Mucosa of rectum (tissue), 2 donors: ENCODE data around the gene U2AF1L4.

Source experiments
- H3K27ac ChIP-seq, 2 donors: one replicate each; pipeline ENCODE4 v1.7.0; 2013; ENCODE audit warnings: inconsistent platforms in 2 of 2, low read depth in 2 of 2, low read length in 2 of 2
- H3K27me3 ChIP-seq, 2 donors: one replicate each; pipeline ENCODE4 v1.7.0; 2013; ENCODE audit warnings: low read length in 2 of 2; ENCODE audit not compliant: control insufficient read depth in 2 of 2, insufficient read depth in 2 of 2
- H3K36me3 ChIP-seq, 2 donors: one replicate each; pipeline ENCODE4 v1.7.0; 2013; ENCODE audit warnings: low read length in 2 of 2; ENCODE audit not compliant: control insufficient read depth in 2 of 2, insufficient read depth in 2 of 2
- H3K4me1 ChIP-seq, 2 donors: one replicate each; pipeline ENCODE4 v1.7.0; 2013; ENCODE audit warnings: low read length in 2 of 2, mild to moderate bottlenecking in 1 of 2; ENCODE audit not compliant: control insufficient read depth in 2 of 2, insufficient read depth in 2 of 2
- H3K4me3 ChIP-seq, 2 donors: one replicate each; pipeline ENCODE4 v1.7.0; 2013; ENCODE audit warnings: low read length in 2 of 2
- H3K9ac ChIP-seq, 2 donors: one replicate each; pipeline ENCODE4 v1.7.0; 2013; ENCODE audit warnings: low read length in 2 of 2, low read depth in 1 of 2, mild to moderate bottlenecking in 1 of 2
- H3K9me3 ChIP-seq, 2 donors: one replicate each; pipeline ENCODE4 v1.7.0; 2013; ENCODE audit warnings: low read length in 2 of 2; ENCODE audit not compliant: control insufficient read depth in 2 of 2
- donor health status: healthy.
- donor health status: Normal muscosa, but diverticular disease.

The U2AF1L4 gene

DNA sequence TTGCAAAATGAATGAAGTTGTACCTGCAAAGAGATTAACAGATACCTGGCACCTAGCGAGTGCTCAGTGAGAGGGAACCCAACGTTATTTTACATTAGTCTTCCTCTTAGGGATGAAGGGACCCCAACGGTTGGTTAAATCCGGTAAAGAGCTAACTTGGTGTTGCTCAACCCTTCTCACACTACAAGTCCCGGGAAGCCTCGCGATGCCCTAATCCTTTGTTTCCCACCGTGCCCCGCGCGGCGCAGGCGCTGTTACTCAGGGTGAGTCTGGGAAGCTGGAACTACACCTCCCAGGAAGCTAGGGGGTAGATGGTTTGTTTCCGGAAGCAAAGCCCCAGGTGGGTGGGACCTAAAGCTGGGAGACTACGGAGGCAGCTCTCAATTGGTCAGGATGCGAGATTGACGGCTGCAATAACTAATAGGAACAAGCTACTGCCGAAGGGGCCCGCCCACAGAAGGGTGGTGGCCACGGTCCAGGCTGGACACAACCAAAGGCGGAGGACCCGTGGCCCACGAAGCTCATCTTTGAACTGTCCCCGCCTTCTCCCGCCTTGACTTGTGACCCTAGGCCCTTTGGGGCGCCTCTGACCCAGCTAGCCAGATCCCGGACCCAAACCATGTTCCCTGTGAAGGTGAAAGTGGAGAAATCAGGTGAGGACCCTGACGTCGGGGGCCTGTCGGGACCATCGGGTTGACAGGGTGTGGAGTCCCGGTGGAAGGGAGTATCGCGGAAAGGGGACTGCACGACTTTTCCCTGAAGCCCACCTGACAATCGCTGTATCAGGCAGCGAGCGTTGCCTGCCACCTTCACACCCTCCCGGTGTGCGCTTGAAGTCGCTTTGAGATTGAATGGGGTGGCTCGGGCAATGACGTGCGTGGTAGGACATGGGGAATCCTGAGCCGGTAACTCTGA lies 3.1 kb upstream of the U2AF1L4 start, which contains the start of gene LIN37:
TSS of gene LIN37 (plus strand) at position 471 of the 915 bp plus-strand sequence. CDS start at position 620, 149 bp downstream.
- Histone ChIP-seq H3K27ac (peak within 1 kb of the TSS; percentile 74 to 75), H3K36me3 (peaks cover 10 to 13% of the 10 kb centered on the region in 2 donors), H3K4me1 (peaks cover 22 to 23% of the 10 kb centered on the region in 2 donors), H3K9ac (peak within 1 kb of the TSS; percentile 95 to 99), H3K4me3 (peak within 1 kb of the TSS; percentile 97 to 99), H3K27me3 (no peaks in the 10 kb centered on the region), H3K9me3 (no peaks in the 10 kb centered on the region)

DNA sequence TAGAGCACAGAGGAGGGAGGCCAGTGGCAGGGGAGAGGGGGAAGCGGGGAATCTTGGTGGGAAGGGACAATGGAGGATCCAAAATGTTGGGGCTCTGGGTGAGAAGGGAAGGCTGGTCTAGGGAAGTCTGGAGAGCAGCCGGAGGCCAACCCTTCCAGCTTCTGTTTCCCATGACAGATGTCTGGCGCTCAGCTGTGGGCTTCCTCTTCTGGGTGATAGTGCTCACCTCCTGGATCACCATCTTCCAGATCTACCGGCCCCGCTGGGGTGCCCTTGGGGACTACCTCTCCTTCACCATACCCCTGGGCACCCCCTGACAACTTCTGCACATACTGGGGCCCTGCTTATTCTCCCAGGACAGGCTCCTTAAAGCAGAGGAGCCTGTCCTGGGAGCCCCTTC lies 1.3 kb upstream of the U2AF1L4 start:
- Histone ChIP-seq H3K9me3 (no peaks in the 10 kb centered on the region), H3K36me3 (peaks cover 3 to 4% of the 10 kb centered on the region in 2 donors), H3K9ac (no peak overlapping the region), H3K27ac (no peak overlapping the region), H3K4me3 (peak overlapping the region; percentile 1 to 96), H3K27me3 (no peaks in the 10 kb centered on the region), H3K4me1 (peaks cover 24 to 27% of the 10 kb centered on the region in 2 donors)

DNA sequence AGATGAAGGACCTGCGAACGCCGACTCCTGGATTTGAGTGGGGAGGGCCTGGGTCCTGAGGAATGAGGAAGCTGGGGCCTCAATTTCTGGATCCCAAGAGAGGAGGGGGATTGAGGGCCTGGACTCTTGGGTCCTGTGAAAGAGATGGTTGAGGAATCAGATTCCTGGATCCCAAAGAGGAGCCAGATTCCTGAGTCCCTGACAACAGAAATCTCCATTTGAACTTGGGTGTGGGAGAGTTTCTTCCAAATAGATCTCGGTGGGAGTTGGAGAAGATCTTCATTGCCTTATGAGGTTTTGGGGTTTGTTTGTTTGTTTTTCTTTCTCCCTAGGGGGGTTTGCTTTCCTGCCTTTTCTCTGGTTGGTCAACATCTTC lies 857 bp upstream of the U2AF1L4 start:
- Histone ChIP-seq H3K4me3 (peak overlapping the region; percentile 90 to 96), H3K9me3 (no peaks in the 10 kb centered on the region), H3K9ac (peak overlapping the region; percentile 76 to 94), H3K36me3 (peaks cover 3 to 4% of the 10 kb centered on the region in 2 donors), H3K27ac (peak overlapping the region; percentile 99 to 100), H3K4me1 (peaks cover 25 to 28% of the 10 kb centered on the region in 2 donors), H3K27me3 (no peaks in the 10 kb centered on the region)

DNA sequence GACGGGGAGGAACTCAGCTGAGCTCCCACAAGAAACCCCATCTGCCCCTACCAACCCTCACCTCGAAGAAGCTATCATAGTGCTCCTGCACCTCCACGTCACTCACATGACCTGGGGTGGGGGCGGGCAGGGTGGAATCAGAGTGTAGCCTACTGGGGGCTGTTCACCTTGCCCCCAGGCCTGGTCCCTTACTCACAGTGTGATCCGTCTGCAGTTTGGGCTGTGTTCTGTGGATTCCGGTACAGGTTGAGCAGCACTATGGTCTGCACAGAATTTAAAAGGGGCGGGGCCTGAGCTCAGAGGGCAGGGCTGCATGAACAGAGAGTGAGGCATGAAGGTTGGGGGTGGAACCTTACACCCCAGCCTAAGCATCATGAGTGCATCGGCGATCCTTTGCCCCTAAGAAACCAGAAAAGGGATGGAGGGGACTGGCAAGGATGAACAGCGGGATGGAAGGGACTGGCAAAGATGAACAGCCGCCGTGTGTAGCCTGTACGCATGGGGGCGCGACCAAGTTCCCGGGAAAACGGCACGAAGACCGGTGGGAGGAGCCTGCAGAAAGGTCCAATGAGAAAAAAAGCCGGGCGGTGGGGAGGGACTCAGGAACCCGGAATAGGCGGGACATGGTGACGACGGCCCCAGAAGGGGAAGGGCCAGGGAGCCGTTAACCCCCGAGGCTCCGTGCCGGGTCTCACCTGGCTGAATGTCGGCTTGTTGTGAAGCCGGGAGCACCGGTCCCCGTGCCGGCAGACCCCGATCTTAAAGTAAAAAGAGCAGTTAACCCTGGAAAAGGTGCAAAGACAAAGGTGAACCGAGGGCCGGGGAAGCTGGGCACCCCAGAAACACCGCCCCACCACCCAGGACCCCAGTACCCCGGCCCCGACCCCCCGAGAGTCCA lies 539 bp downstream of the U2AF1L4 start:
- Histone ChIP-seq H3K9ac (peak overlapping the region; percentile 70 to 80), H3K36me3 (peaks cover 3 to 4% of the 10 kb centered on the region in 2 donors), H3K27me3 (no peaks in the 10 kb centered on the region), H3K4me3 (peak overlapping the region; percentile 75 to 96), H3K9me3 (no peaks in the 10 kb centered on the region), H3K4me1 (peaks cover 30 to 37% of the 10 kb centered on the region in 2 donors), H3K27ac (peak overlapping the region; percentile 99 to 100)

DNA sequence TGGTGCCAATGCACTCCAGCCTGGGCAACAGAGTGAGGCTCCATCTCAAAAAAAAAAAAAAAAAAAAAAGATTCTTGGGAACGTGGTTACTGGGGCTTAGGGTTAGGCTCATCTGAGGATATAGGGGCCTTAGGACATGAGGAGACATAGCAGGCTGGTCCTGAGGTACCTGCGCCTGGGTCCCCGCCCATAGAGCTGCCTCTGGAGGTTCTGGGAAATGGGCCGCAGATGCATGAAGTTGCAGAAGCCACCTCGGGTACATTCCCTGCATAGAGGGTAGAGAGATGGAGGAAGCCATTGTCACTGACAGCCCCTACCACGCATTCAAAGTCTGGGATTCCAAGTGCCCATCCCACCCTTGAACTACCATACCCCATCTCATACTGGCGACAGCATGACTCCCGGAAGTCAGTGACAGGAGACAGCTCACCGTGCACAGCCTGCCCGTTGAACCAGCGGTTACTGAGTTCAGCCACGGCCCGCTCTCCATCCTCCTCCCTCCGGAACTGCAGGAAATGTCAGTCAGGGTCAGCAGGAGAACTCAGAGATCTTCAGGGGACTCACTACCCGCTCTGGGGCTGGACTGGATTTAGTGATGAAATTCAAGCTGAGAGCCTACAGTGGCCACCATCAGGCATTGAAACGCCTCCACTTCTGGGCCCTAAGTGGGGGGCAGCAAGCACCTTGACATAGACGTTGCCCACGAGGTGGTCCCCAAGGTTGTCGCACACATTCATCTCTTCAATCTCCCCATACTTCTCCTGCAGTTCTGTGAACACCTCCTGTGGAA lies 1.4 kb downstream of the U2AF1L4 start:
- Histone ChIP-seq H3K27me3 (no peaks in the 10 kb centered on the region), H3K27ac (peak overlapping the region in 1 of 2 donors; percentile 99), H3K9me3 (no peaks in the 10 kb centered on the region), H3K4me1 (peaks cover 26 to 35% of the 10 kb centered on the region in 2 donors), H3K9ac (no peak overlapping the region), H3K4me3 (peak overlapping the region; percentile 75 to 96), H3K36me3 (peaks cover 4 to 7% of the 10 kb centered on the region in 2 donors)

DNA sequence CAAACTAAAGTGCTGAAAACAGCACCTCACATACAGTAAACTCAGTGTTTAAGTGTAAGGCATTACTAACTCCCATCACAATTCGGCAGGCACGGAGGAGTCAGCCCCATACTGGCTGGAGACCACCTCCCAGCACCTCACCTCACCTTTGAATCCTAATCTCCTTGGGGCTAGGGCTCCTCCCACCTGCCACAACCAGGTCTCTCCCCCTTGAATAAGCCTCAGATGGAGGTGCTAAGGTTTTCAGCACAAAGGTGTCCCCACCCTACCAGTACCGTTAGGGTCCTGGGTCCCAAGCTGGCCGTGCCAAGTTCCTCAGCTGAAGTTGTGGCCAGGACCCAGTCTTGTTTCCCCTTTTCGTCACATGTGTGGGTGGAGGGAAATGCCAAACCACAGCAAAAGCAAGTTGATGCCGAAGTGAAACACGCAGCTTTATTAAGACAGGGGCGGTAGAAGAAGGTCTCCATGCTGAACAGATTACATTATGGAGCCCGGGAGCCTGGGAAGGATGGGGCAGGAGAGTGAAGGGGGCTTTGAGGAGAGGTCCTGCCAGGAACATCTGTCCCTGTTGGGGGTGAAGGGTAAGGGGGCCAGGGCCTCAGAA lies 3.0 kb downstream of the U2AF1L4 start, which contains the start of gene IGFLR1:
TSS of gene IGFLR1 (minus strand) at position 332 of the 604 bp plus-strand sequence. CDS start 1,272 bp downstream, outside the sequence.
- peak within 1 kb of the TSS; percentile 76 to 85 for H3K4me3 ChIP-seq

DNA sequence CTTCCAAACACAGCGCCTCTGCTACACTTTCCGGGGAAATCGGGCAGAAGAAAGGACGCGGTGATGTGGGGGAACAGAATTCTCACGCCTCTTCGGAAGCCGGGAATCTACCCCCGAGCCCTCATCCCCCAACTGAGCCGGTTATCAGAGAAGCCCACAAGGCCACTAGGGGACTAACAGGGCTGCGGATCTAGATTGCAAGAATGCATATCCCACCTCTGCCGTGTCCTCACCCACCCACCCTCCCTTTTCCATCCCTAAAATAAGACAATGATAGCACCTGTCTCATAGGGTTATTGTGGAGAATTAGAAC lies 4.1 kb downstream of the U2AF1L4 start:
- Histone ChIP-seq H3K9me3 (no peaks in the 10 kb centered on the region), H3K36me3 (peaks cover 15 to 27% of the 10 kb centered on the region in 2 donors), H3K4me1 (peaks cover 22 to 31% of the 10 kb centered on the region in 2 donors), H3K27ac (peak overlapping the region; percentile 60 to 86), H3K4me3 (peak overlapping the region; percentile 76 to 85), H3K9ac (peak overlapping the region; percentile 58 to 76), H3K27me3 (no peaks in the 10 kb centered on the region)

More for the DNA sequence above, 3.0 kb downstream of the U2AF1L4 start, which contains the start of gene IGFLR1:
- Histone ChIP-seq H3K4me1 (peaks cover 23 to 35% of the 10 kb centered on the region in 2 donors), H3K9me3 (no peaks in the 10 kb centered on the region), H3K27ac (peak within 1 kb of the TSS; percentile 73 to 85), H3K27me3 (no peaks in the 10 kb centered on the region), H3K36me3 (peaks cover 15 to 21% of the 10 kb centered on the region in 2 donors), H3K9ac (peak within 1 kb of the TSS; percentile 53 to 74)

DNA sequence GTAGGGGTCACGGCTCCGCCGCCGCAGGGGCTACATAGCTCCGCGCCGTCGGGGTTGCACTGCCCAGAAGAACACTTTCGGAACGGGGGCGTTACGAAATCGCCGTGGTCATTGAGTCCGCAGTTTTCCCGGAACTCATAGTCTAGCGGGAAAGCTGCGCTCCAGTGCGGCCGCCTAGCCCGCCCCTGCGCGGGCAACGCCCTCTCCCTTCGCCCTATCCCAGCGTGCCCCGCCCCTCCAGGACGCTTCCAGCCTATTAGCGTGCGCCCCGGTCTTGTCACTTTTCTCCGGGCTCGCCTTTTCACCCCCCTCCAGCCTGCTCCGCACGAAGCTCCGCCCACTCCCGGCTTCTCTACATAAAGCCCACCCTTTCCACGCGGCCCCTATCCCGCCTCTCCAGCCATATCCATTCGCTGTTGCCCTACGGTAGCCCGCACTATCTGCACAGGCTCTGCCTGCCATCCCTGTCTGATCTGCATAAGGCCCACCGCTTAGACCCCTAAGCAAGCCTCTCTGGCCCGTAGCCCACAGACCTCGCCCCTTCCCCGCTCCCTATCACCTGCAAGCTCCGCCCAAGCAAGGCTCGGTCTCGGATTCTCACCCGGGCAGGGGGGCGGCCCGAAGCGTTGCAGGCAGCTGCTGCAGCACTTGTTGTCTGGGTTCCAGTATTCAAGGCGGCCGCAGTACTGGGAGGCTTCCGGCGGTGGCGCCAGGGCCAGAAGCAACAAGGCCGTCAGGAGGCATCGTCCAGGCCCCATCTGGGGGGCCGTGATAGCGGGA lies 4.6 kb downstream of the U2AF1L4 start:
- peak overlapping the region; percentile 60 to 86 for H3K27ac ChIP-seq
- peaks cover 15 to 29% of the 10 kb centered on the region in 2 donors for H3K36me3 ChIP-seq
- no peaks in the 10 kb centered on the region for H3K9me3 ChIP-seq
- no peaks in the 10 kb centered on the region for H3K27me3 ChIP-seq
- H3K9ac ChIP-seq = peak overlapping the region; percentile 59 to 76
- peaks cover 18 to 26% of the 10 kb centered on the region in 2 donors for H3K4me1 ChIP-seq
- H3K4me3 ChIP-seq = peak overlapping the region; percentile 76 to 85
